ENCODE measurements around the gene PCDHA13.
"Not testable (repeated sequence)": the region's sequence is repeated elsewhere in the genome, so short reads cannot be mapped to it uniquely, and the experiment has no call there.

The PCDHA13 gene, protein sequence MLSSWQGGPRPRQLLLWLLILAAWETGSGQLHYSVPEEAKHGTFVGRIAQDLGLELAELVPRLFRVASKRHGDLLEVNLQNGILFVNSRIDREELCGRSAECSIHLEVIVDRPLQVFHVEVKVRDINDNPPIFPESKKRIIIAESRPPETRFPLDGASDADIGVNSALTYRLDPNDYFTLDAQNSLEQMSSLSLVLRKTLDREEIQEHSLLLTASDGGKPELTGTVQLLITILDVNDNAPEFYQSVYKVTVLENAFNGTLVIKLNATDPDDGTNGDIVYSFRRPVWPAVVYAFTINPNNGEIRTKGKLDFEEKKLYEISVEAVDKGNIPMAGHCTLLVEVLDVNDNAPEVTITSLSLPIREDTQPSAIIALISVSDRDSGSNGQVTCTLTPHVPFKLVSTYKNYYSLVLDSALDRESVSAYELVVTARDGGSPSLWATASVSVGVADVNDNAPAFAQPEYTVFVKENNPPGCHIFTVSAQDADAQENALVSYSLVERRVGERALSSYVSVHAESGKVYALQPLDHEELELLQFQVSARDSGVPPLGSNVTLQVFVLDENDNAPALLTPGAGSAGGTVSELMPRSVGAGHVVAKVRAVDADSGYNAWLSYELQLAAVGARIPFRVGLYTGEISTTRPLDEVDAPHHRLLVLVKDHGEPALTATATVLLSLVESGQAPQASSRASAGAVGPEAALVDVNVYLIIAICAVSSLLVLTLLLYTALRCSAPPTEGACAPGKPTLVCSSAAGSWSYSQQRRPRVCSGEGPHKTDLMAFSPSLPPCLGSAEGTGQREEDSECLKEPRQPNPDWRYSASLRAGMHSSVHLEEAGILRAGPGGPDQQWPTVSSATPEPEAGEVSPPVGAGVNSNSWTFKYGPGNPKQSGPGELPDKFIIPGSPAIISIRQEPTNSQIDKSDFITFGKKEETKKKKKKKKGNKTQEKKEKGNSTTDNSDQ

DNA sequence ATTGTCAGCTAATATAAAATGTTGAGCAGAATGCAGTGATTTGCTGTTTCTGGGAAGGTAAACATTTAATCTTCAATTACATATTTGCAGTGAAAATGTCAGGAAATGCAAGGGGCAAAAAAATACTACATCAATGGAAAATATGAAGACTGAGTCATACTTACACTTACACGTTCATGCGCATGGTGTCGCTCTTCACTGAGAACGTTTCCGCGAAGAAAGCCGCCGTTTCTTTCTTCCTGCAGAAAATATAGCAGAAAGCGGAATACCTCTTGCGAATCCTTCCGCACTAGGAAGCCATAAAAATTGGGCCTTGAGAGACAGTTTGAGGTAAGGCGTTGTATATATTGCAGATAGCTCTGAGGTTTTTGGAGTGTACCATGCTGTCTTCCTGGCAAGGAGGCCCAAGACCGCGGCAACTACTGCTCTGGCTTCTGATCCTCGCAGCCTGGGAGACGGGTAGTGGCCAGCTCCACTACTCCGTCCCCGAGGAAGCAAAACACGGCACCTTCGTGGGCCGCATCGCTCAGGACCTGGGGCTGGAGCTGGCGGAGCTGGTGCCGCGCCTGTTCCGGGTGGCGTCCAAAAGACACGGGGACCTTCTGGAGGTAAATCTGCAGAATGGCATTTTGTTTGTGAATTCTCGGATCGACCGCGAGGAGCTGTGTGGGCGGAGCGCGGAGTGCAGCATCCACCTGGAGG lies at the start of gene PCDHA13:
TSS of gene PCDHA13 (plus strand) at position 236 of the 702 bp plus-strand sequence. CDS start at position 381, 145 bp downstream.
- DNase-seq, result no peak

DNA sequence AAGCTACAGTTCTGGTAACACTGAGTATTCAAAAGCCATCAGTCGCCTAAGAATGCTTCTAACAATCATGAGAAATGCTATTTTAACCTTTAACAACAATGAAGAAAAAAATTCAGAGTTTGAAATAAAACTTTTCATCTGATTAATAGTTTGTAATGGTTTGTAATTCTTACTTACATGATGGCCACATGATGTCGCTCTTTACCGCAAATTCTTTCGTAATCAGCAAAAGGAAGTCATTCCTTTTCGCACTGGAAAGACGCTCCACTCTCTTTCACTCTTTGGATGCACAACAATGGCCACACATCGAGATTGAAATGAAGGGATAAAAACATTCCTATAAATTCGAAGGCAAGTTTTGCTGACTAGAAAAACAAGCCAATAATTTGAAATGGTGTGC lies 47.9 kb upstream of the PCDHA13 start, which contains the start of gene PCDHA7:
TSS of gene PCDHA7 (plus strand) at position 277 of the 400 bp plus-strand sequence. CDS start at position 392, 115 bp downstream.
- DNase-seq, result no peak

DNA sequence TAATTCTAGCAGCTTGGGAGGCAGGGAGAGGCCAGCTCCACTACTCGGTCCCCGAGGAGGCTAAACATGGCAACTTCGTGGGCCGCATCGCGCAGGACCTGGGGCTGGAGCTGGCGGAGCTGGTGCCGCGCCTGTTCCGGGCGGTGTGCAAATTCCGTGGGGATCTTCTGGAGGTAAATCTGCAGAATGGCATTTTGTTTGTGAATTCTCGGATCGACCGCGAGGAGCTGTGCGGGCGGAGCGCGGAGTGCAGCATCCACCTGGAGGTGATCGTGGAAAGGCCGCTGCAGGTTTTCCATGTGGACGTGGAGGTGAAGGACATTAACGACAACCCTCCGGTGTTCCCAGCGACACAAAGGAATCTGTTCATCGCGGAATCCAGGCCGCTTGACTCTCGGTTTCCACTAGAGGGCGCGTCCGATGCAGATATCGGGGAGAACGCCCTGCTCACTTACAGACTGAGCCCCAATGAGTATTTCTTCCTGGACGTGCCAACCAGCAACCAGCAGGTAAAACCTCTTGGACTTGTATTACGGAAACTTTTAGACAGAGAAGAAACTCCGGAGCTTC lies 47.4 kb upstream of the PCDHA13 start:
- not testable (repeated sequence) for DNase-seq

DNA sequence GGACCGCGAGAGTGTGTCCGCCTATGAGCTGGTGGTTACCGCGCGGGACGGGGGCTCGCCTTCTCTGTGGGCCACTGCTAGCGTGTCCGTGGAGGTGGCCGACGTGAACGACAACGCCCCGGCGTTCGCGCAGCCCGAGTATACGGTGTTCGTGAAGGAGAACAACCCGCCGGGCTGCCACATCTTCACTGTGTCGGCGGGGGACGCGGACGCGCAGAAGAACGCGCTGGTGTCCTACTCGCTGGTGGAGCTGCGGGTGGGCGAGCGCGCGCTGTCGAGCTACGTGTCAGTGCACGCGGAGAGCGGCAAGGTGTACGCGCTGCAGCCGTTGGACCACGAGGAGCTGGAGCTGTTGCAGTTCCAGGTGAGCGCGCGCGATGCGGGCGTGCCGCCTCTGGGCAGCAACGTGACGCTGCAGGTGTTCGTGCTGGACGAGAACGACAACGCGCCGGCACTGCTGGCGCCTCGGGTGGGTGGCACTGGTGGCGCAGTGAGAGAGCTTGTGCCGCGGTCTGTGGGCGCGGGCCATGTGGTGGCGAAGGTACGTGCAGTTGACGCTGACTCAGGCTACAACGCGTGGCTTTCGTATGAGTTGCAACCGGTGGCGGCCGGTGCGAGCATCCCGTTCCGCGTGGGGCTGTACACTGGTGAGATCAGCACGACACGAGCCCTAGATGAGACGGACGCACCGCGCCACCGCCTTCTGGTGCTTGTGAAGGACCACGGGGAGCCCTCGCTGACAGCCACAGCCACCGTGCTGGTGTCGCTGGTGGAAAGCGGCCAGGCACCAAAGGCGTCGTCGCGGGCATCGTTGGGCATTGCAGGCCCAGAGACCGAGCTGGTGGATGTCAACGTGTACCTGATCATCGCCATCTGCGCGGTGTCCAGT lies 46.1 kb upstream of the PCDHA13 start:
- no peak for DNase-seq

DNA sequence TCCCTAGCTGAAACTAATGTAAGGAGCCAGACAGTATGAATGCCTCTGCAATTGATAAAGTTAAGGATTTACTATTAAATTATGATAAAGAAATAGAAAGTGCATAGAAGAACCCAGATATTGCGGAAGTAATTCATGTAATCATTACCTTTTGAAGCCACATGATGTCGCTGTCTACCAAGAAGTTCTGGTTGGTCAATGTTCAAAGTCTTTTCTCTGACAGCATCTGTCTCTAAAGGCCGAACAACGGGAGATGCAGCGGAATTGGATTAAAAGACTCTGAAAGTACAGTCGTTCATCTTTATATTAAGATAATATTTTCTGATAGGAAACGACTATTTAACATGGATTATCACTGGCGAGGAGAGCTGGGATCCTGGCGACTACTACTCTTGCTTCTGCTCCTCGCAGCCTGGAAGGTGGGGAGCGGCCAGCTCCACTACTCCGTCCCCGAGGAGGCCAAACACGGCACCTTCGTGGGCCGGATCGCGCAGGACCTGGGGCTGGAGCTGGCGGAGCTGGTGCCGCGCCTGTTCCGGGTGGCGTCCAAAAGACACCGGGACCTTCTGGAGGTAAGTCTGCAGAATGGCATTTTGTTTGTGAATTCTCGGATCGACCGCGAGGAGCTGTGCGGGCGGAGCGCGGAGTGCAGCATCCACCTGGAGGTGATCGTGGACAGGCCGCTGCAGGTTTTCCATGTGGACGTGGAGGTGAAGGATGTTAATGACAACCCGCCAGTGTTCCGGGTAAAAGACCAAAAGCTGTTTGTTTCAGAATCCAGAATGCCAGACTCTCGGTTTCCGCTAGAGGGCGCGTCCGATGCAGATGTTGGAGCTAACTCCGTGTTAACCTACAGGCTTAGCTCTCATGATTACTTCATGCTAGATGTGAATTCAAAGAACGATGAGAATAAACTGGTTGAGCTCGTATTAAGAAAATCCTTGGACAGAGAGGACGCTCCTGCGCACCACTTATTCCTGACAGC lies 40.7 kb upstream of the PCDHA13 start, which contains the start of gene PCDHA8:
TSS of gene PCDHA8 (plus strand) at position 210 of the 985 bp plus-strand sequence. CDS start at position 345, 135 bp downstream.
- no peak for DNase-seq

DNA sequence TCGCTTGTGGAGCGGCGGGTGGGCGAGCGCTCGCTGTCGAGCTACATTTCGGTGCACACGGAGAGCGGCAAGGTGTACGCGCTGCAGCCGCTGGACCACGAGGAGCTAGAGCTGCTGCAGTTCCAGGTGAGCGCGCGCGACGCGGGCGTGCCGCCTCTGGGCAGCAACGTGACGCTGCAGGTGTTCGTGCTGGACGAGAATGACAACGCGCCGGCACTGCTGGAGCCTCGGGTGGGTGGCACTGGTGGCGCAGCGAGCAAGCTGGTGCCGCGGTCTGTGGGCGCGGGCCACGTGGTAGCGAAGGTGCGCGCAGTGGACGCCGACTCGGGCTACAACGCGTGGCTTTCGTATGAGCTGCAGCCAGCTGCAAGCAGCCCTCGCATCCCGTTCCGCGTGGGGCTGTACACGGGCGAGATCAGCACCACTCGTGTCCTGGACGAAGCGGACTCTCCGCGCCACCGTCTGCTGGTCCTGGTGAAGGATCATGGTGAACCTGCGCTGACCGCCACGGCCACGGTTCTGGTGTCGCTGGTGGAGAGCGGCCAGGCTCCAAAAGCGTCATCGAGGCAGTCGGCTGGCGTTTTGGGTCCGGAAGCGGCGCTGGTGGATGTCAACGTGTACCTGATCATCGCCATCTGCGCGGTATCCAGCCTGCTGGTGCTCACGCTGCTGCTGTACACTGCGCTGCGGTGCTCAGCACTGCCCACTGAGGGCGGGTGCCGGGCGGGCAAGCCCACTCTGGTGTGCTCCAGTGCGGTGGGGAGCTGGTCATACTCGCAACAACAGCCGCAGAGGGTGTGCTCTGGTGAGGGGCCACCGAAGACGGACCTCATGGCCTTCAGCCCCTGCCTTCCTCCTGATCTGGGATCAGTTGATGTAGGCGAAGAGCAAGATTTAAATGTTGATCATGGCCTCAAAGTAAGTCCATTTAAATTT lies 38.9 kb upstream of the PCDHA13 start:
- DNase-seq, result no peak

DNA sequence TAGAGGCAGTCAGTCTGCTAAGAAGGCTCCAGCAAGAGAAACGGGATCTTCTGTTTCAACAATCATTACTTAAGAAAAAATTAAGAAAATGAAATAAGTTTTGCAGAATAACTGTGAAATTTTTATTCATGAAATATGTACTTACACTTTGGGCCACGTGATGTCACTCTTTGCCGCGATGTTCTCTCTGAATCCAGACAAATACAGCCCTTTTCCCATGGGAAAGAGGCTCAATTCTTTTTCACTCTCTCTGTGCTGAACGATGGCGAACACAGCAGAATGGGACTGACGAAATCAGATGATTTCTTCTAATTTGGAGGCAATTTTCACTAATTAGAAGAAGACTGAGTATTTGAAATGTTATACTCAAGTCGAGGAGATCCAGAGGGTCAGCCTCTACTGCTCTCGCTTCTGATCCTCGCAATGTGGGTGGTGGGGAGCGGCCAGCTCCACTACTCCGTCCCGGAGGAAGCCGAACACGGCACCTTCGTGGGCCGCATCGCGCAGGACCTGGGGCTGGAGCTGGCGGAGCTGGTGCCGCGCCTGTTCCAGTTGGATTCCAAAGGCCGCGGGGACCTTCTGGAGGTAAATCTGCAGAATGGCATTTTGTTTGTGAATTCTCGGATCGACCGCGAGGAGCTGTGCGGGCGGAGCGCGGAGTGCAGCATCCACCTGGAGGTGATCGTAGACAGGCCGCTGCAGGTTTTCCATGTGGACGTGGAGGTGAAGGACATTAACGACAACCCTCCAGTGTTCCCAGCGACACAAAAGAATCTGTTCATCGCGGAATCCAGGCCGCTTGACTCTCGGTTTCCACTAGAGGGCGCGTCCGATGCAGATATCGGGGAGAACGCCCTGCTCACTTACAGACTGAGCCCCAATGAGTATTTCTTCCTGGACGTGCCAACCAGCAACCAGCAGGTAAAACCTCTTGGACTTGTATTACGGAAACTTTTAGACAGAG lies 33.5 kb upstream of the PCDHA13 start, which contains the start of gene PCDHA9:
TSS of gene PCDHA9 (plus strand) at position 244 of the 964 bp plus-strand sequence. CDS start at position 358, 114 bp downstream.
- DNase-seq, result not testable (repeated sequence)

DNA sequence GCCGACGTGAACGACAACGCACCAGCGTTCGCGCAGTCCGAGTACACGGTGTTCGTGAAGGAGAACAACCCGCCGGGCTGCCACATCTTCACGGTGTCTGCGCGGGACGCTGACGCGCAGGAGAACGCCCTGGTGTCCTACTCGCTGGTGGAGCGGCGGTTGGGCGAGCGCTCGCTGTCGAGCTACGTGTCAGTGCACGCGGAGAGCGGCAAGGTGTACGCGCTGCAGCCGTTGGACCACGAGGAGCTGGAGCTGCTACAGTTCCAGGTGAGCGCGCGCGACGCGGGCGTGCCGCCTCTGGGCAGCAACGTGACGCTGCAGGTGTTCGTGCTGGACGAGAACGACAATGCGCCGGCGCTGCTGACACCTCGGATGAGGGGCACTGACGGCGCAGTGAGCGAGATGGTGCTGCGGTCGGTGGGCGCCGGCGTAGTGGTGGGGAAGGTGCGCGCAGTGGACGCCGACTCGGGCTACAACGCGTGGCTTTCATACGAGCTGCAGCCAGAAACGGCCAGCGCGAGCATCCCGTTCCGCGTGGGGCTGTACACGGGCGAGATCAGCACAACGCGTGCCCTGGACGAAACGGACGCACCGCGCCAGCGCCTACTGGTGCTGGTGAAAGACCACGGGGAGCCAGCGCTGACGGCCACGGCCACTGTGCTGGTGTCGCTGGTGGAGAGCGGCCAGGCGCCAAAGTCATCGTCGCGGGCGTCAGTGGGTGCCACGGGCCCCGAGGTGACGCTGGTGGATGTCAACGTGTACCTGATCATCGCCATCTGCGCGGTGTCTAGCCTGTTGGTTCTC lies 31.9 kb upstream of the PCDHA13 start:
- DNase-seq, result not testable (repeated sequence)

DNA sequence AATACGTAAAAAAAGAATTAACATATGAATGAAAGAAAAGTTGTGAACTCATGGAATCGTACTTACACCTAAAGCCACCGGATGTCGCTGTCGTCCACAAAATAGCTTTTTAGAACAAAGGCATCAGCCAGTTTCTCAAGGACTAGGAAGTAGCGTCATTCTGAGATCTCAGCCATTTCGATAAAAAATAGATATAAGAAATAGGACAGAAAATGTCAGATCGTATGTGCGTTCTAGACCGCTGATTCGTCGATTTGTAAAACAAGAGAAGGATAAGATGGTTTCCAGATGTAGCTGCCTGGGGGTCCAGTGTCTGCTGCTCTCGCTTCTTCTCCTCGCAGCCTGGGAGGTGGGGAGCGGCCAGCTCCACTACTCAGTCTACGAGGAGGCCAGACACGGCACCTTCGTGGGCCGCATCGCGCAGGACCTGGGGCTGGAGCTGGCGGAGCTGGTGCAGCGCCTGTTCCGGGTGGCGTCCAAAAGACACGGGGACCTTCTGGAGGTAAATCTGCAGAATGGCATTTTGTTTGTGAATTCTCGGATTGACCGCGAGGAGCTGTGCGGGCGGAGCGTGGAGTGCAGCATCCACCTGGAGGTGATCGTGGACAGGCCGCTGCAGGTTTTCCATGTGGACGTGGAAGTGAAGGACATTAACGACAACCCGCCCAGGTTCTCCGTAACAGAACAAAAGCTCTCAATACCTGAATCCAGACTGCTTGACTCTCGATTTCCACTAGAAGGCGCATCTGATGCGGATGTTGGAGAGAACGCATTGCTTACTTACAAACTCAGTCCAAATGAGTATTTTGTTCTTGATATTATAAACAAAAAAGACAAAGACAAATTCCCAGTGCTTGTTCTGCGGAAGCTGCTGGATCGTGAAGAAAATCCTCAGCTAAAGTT lies 25.9 kb upstream of the PCDHA13 start, which contains the start of gene PCDHA10:
TSS of gene PCDHA10 (plus strand) at position 126 of the 903 bp plus-strand sequence. CDS start at position 278, 152 bp downstream.
- DNase-seq, result peak; percentile 0 to 4

DNA sequence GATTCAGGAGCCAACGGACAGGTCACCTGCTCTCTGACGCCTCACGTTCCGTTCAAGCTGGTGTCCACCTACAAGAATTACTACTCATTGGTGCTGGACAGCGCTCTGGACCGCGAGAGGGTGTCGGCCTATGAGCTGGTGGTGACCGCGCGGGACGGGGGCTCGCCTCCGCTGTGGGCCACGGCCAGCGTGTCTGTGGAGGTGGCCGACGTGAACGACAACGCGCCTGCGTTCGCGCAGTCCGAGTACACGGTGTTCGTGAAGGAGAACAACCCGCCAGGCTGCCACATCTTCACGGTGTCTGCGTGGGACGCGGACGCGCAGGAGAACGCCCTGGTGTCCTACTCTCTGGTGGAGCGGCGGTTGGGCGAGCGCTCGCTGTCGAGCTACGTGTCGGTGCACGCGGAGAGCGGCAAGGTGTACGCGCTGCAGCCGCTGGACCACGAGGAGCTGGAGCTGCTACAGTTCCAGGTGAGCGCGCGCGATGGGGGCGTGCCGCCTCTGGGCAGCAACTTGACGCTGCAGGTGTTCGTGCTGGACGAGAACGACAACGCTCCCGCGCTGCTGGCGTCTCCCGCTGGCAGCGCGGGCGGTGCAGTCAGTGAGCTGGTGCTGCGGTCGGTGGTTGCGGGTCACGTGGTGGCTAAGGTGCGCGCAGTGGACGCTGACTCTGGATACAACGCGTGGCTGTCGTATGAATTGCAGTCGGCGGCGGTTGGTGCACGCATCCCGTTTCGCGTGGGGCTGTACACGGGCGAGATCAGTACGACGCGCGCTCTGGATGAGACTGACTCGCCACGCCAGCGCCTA lies 24.5 kb upstream of the PCDHA13 start:
- DNase-seq, result no peak

DNA sequence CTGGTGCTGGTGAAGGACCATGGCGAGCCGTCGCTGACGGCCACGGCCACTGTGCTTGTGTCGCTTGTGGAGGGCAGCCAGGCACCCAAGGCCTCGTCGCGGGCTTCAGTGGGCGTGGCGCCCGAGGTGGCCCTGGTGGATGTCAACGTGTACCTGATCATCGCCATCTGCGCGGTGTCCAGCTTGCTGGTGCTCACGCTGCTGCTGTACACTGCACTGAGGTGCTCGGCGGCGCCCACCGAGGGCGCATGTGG lies 24.0 kb upstream of the PCDHA13 start:
- no peak for DNase-seq

DNA sequence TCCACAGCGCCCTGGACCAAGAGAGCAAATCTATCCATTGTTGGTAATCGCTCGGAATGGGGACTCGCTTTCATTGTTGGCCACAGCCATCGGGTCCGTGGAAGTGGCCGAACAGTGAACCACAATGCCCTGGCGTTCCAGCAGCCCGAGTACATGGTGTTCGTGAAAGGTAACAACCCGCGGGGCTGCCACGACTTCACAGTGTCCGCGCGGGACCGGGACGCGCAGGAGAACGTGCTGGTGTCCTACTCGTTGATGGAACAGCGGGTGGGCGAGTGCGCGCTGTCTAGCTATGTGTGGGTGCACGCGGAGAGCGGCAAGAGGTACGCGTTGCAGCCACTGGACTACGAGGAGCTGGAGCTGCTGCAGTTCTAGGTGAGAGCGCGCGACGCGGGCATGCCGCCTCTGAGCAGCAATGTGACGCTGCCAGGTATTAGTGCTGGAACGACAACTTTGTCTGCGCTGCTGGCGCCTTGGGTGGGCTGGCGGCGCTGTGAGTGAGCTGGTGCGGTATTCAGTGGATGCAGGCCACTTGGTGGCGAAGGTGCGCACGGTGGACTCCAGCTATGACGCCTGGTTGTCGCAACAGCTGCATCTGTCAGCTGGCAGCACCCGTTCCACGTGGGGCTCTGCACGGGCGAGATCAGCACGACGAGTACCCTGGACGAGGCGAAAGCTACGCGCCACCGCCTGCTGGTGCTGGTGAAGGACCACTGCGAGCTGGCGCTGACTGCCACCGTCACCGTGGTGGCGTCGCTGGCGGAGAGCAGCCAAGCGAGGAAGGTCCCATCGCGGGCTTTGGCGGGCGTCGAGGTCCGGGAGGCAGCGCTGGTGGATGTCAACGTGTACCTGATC lies 19.3 kb upstream of the PCDHA13 start:
- DNase-seq, result no peak

DNA sequence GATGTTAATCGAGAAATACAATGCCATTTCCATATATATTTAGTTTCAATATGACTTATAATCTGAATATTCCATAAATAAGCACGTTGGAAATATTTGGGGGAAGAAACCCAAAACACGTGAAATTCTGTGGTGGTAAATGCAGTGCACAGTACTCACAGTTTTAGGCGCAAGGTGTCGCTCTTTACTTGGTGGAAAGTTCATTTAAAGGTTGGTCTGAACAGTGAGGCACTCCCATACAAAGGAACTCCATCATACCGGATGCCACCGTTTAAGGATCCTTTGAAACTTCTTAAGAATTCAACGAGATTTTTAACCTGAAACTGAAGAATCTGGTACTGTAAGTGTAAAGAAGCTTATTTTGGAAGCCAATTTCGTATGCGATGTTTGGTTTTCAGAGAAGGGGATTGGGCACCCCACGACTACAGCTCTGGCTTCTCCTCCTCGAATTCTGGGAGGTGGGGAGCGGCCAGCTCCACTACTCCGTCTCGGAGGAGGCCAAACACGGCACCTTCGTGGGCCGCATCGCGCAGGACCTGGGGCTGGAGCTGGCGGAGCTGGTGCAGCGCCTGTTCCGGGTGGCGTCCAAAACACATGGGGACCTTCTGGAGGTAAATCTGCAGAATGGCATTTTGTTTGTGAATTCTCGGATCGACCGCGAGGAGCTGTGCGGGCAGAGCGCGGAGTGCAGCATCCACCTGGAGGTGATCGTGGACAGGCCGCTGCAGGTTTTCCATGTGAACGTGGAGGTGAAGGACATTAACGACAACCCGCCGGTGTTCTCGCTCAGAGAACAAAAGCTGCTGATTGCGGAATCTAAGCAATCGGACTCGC lies 13.0 kb upstream of the PCDHA13 start, which contains the start of gene PCDHA11:
TSS of gene PCDHA11 (plus strand) at position 237 of the 834 bp plus-strand sequence. CDS start at position 384, 147 bp downstream.
- DNase-seq, result no peak
